Spleen (tissue), 7 donors: ENCODE measurements around the gene TAS1R1.

Experiments
- POLR2A ChIP-seq, 3 donors: fragments of 450-650 bp; IDR thresholded peaks; one replicate each; pipeline ENCODE4 v1.5.1; 2017; ENCODE audit warnings: antibody characterized with exemption in 3 of 3, mild to moderate bottlenecking in 1 of 3
- POLR2AphosphoS5 ChIP-seq, 3 donors: sonication (generic); formaldehyde crosslinking; IDR thresholded peaks; one replicate each; pipeline ENCODE4 v1.5.1; 2017; ENCODE audit warnings: antibody characterized with exemption in 3 of 3
- TF ChIP-seq, protein P1 (sequence below), 11 experiments: fragments of 200-600 bp in 7 of 11; fragments of 450-650 bp in 4 of 11; sonication (generic) in 4 of 11; IDR thresholded peaks in 8 of 11; conservative IDR thresholded peaks in 3 of 11; 1 replicate in 7 of 11; 2 replicates in 4 of 11; pipeline versions ENCODE4 v1.4.0 to v1.8.0; 2016 to 2021; ENCODE audit warnings: antibody characterized with exemption in 11 of 11, inconsistent platforms in 4 of 11, mild to moderate bottlenecking in 1 of 11
- donor health status: DM: no; HTN: no; CAD: no; lungs with moderate emphysema.
- donor health status: DM: no; HTN: no; CAD: no.
- donor health status: DM: no; HTN: no; CAD: no.

DNA sequence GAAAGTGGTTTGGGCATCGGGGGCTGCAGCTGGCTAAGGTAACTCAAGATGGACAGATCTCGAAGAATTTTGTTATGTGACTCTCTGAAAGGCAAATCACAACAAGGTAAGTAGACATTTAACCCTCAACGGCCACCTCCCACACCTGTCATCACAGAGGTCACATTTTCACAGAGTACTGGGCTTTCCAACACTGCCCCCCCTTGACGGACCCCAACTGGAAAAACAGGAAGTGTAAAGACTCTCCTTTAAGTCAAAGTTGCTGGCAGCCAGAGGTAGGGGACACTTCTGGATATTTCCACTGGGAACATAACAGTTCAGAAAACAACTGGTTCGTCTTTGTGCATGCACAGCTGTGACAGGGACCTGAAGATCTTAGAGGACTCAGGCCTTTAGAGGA lies 23.1 kb upstream of the TAS1R1 start:
- TF ChIP-seq POLR2A (IDR thresholded peaks at IDR 0.05) (no peak), POLR2AphosphoS5 (IDR thresholded peaks at IDR 0.05) (no peak)
- TF ChIP-seq, protein P1, sequence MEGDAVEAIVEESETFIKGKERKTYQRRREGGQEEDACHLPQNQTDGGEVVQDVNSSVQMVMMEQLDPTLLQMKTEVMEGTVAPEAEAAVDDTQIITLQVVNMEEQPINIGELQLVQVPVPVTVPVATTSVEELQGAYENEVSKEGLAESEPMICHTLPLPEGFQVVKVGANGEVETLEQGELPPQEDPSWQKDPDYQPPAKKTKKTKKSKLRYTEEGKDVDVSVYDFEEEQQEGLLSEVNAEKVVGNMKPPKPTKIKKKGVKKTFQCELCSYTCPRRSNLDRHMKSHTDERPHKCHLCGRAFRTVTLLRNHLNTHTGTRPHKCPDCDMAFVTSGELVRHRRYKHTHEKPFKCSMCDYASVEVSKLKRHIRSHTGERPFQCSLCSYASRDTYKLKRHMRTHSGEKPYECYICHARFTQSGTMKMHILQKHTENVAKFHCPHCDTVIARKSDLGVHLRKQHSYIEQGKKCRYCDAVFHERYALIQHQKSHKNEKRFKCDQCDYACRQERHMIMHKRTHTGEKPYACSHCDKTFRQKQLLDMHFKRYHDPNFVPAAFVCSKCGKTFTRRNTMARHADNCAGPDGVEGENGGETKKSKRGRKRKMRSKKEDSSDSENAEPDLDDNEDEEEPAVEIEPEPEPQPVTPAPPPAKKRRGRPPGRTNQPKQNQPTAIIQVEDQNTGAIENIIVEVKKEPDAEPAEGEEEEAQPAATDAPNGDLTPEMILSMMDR (IDR thresholded peaks at IDR 0.05 in 8 of 11, conservative IDR thresholded peaks at IDR 0.05 in 3 of 11), result no peak
